Measurements from ENCODE around the gene GRIK2.

The GRIK2 gene

DNA sequence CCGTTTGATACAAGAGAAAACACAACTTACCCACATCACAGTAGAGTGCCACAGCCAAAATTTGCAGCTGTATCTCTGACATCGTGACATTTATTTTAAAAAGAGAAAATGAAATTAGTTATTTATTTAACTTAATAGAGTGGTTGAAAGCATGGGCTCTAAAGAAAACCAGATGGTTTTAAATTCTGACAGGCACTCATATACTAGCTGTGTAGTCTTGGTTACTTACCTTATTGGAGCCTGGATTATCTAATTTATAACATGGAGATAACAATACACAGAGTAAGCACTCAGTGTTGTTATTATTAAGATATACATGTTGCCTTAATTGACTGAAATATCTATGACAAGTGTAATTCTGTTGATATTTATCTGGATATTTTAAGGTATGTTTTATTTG is 334.9 kb downstream of the GRIK2 start:
- no peak for DNase-seq

- no peak for DNase-seq
Observed at GRCh38 chr6:101728956-101729355, 335.4 kb downstream of the GRIK2 start.

DNA sequence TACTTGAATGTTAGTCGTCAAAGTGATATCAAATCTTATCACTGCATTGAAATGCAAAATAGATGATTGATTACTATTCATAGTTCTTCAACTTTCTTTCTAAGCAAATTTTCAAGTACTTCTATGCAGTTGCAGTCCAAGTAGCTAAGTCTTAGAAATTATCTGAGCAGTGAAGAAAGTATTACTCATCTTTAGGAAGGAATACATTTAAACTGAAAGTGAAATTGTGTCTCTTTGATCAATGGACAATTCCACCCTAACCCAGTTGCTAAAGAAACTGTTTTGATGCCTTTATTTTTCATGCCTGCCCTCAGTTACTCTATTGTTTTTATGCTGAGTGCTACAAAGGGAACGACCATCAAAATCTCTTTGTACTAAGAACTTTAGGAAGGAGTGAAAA is 337.4 kb downstream of the GRIK2 start:
- DNase-seq: no peak

DNA sequence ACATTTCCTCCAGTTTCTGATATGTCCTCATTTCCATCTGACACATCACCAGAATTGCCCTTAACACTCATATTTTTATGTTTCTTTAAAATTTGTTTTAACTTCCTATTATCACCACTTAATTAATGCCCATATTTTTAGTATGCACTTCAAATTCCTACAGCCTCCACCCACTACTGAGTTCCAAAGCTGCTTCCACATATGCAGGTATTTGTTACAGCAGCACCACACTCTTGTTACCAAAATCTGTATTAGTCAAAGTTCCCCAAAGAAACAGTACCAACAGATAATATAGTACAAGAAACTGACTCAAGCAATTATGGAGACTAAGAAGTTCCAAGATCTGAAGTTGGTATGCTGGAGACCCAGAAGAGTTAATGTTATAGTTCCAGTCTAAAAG is 340.4 kb downstream of the GRIK2 start:
- no peak for DNase-seq

DNA sequence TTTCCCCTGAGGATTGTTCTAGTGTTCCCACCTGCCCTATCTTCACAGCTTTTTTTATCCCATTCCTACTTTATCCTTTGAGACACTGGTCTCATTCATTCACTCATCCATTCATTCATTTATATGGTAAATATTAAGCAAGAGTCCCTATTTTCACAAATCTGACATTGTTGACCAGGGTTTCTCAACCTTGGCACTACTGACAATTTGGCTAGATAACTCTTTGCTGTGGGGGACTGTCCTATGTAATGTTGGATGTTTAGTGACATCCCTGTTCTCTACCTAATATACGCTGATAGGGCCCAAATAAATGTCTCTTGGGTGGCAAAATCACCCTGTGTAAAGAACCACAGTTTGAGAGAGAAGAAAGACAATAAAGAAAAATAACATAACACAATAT is 345.0 kb downstream of the GRIK2 start:
- DNase-seq: no peak

DNA sequence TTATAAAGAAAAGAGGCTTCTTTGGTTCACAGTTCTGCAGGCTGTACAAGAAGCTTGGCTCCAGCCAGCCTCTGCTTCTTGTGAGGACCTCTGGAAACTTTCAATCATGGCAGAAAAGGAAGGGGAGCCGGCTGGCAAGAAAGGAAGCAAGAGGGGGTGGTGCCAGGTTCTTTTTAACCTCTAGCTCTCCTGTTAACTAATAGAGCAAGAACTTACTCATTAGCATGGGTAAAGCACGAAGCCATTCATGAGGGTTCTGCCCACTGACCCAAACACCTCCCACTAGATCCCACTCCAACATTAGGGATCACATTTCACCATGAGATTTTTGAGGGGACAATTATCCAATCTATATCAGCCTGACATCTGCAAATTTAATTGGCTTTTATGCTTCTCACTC is 347.1 kb downstream of the GRIK2 start:
- DNase-seq: no peak

GRCh38 chr6:101741474-101742171 is 348.1 kb downstream of the GRIK2 start:
- no peak for DNase-seq

- no peak for DNase-seq
Observed at GRCh38 chr6:101747160-101747559, 353.7 kb downstream of the GRIK2 start.

DNA sequence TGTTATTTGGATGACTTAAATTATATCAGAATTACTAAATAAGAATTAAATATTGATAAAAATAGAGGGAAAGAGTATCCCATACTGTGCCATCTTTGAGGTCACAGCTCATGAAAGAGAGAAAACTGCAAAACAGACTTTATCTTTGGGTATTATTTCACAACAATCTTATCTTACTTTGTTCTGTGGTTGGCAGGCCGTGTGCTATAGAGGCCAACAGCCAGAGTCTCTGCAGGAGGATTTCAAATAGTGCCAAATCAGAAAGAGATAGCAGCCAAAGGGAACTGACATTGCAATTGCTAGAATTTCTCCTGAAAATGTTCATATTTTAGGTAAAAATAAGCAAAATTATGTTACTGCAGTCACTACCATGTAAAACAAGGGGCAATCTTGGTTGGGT is 354.2 kb downstream of the GRIK2 start:
- DNase-seq: no peak

- DNase-seq: no peak
Observed at GRCh38 chr6:101755931-101756330, 362.4 kb downstream of the GRIK2 start.

GRCh38 chr6:101758368-101758767 is 364.9 kb downstream of the GRIK2 start:
- no peak for DNase-seq

DNA sequence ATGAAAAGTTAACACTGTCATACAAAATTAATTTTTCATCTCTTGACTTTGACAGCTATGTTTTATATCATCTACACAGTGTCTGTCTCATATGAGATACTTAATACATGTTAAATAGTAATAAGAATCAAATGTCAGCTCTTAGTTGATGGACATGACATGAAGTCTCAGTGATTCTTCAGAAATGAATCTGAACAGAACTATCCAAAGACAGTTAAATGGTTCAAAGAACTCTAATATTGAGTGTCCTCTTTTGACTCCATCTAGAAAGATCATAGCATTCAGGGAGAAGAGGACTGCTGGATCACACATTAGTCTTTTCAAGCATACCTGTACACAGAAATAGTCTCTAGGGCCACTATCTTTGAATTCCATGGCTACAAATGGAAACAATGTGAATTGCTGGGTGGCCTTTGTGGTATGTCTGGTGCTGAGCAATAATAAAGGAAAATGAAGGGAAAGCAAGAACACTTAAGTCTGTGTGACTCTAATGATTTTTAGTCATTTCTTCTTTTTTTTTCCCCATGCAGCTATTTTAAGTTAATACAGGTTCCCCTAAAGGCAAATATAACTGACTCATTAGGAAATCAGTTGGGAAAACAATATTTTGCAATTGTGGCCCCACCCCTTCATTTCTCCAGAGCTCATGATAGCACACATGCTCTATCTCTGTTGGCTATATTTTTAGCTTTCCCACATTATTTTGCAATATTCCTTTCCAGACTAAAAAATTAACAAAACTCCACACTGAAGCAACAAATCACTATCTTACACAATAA is 367.5 kb downstream of the GRIK2 start:
- DNase-seq: no peak

DNA sequence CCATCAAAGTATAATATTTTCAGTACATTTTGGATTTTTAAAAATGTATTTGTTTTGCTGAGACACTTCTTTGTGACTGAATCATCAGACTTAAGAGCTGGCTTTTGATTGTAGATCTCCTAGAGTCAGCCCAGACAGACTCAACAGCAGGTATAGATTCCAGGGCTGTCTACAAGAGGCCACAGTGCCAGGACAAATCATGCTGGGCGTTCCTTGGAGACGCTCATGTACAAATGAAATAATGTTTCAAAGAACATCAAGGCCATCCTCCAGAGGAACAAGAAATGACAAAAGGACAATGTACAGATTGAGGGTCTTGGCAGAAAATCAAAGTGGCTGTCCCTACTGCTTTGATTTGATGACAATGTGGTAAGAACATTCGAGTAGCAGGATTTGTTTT is 369.3 kb downstream of the GRIK2 start:
- no peak for DNase-seq

GRCh38 chr6:101765281-101765680 is 371.8 kb downstream of the GRIK2 start:
- no peak for DNase-seq

DNA sequence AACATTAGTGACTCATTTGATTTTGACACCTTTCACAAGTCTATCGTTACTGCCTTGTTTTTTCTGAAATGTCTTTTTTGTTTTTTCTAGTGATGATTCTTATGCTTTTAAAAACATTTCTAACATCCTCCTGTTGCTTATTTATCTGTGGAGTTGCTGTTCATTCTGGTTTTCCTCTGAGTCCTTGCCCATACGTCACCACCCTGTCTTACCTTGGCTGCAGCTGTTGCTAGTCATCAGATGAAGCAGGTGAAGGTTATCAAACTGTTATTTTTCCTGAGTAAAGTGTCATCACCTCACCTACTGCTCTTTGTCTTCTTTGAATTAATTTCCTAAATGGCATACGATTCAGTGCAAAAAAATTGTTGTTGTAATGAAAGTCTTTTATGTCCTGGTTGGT is 376.6 kb downstream of the GRIK2 start:
- no peak for DNase-seq

DNA sequence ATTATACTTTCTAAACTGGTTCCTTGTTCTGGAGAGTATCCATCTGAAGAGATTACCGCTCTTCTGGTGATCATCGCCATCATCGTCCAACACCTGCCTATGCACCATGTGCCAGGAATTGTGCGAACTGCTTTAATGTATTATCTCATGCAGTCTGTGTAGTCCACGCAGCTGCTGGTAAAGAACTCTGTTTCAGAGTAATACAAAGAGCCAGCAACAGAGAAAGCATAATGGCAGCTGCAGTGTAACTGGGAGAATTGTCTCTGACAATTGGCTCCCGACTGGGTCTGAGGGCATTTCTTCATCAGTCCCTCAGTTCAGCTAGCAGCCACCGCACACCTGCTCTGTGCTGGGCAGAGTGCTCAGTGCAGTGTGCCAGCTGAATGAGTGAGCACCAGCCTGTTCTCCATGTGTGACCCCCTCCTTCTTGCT is 383.4 kb downstream of the GRIK2 start:
- no peak for DNase-seq

DNA sequence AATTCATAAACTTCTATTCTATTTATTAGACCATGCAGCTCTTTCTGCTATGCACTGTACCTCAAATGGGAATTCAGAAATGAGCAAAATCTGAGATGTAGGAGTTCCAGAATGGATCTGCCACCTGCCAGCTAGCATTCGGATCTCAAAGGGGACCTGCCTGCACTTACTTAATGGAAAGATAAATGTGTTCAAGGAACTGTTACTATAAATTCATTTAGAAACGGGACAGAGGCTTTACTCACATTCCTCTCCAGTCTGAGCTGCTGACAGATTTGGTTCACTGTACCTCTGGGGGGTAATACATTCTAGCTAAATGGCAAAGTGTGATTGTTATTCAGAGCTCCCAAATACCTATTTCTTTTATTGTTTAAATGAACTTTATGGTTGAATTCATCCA is 384.1 kb downstream of the GRIK2 start:
- no peak for DNase-seq

DNA sequence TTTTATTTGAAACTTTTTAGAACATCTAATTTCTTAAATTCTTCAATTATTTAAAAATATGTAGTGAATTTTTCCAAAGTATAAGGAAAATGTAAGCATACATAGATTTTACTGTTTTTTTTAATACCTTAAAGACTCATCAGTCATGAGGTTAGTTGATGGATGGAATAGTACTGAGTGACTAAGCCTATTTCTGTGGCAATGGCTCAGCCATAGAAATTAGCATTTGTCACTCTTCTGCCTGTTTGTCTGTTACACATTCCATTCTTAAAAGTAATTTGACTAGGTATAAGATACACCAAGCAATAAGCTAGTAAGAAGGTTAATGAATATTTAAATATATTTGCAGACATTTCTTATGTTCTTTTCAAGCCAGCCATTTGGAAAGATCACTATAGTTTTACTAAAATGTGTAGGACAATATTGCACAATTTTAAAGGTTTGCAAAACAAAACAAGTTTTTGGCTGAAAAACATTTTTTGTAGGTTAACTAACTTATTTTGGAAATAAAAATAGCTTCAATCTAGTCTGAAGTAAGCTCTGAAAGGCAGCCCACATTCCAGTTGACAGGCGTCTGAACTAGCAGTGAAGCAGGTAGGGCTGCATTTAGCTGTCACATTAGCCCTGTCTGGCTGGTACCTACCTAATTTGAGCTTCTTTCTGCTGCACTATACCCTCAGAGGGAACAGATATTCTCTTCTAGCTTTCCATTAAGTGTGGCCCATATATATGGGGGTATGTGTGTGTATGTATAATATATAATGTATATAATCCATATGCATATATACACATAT is 385.7 kb downstream of the GRIK2 start:
- no peak for DNase-seq

GRCh38 chr6:101783287-101783686 is 389.8 kb downstream of the GRIK2 start:
- no peak for DNase-seq

DNA sequence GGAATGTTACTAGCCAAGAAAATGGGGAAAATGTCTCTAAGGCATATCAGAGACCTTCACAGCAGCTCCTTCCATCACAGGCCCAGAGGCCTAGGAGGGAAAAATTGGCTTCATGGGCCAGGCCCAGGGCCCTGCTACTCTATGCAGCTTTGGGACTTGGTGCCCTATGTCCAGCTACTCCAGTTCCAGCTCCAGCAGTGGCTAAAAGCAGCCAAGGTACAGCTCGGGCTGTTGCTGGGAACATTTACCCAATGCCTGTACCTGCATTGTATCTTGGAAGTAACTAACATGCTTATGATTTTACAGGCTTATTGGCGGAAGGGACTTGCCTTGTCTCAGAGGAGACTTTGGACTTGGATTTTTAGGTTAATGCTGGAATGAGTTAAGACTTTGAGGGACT is 390.6 kb downstream of the GRIK2 start:
- no peak for DNase-seq

- no peak for DNase-seq
Observed at GRCh38 chr6:101799531-101799930, 406.0 kb downstream of the GRIK2 start.

GRCh38 chr6:101800598-101800997 is 407.1 kb downstream of the GRIK2 start:
- no peak for DNase-seq

GRCh38 chr6:101803136-101803535 is 409.6 kb downstream of the GRIK2 start:
- no peak for DNase-seq

DNA sequence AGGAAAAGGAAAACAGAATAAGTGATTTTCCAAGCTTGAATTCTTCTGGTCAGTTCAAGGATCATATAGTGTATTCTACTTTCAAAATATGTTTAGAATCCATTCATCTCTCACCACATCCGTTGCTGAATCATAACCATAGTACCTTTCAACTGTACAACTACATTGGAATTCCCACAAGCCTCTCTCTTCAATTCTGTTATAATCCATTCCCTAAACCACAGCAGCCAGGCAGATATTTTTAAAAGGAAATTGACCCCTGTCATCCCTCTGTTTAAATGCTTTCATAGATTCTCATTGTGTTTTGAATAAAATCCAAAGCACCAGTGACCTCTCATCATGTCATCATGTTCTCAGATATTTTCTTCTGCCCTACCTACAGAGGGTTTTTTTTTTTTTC is 412.7 kb downstream of the GRIK2 start:
- no peak for DNase-seq
